ENCODE results near the gene TNK2.

Gene TNK2

GRCh38 chr3:195836476-195837135 lies 71.7 kb downstream of the TNK2 start:
- Histone ChIP-seq H3K9me3 (ENCODE audit: insufficient read depth, low read length, severe bottlenecking) (no peaks in the 10 kb centered on the region), H3K79me2 (ENCODE audit: insufficient read depth, low read length) (no peaks in the 10 kb centered on the region), H3K4me1 (ENCODE audit: insufficient read depth, low read length) (no peaks in the 10 kb centered on the region), H3K27me3 (ENCODE audit: insufficient read depth, low read length, poor library complexity) (no peaks in the 10 kb centered on the region), H3K4me3 (ENCODE audit: low read depth in 1 of 2, low read length in 2 of 2) (no peak overlapping the region), H3K9ac (ENCODE audit: low read depth, low read length) (no peak overlapping the region), H2AFZ (ENCODE audit: low read depth, low read length) (no peak overlapping the region), H3K36me3 (ENCODE audit: insufficient read depth, low read length) (no peaks in the 10 kb centered on the region), H4K20me1 (ENCODE audit: insufficient read depth, low read length) (0 out of 2 replicates have a peak, but pooled peaks cover 4% of the 10 kb centered on the region), H3K27ac (ENCODE audit: low read length) (no peak overlapping the region), H3K4me2 (ENCODE audit: insufficient read depth, low read length) (no peak overlapping the region)
- ATAC-seq (ENCODE audit: insufficient read depth, low read depth) (no peak), DNase-seq (no peak)
- TF ChIP-seq CTCF (IDR thresholded peaks at IDR 0.05; ENCODE audit: borderline replicate concordance, extremely low read depth, low read length, poor library complexity, severe bottlenecking) (no peak), EZH2 (IDR thresholded peaks at IDR 0.05; ENCODE audit: borderline replicate concordance, low read depth, low read length, severe bottlenecking) (no peak)

- no peak overlapping the region for H3K4me3 ChIP-seq (ENCODE audit: low read depth in 1 of 2, low read length in 2 of 2)
- ATAC-seq (ENCODE audit: insufficient read depth, low read depth) (no peak), DNase-seq (no peak)
- H3K9me3 ChIP-seq (ENCODE audit: insufficient read depth, low read length, severe bottlenecking): no peaks in the 10 kb centered on the region
- H4K20me1 ChIP-seq (ENCODE audit: insufficient read depth, low read length): 0 out of 2 replicates have a peak, but pooled peaks cover 4% of the 10 kb centered on the region
- no peaks in the 10 kb centered on the region for H3K79me2 ChIP-seq (ENCODE audit: insufficient read depth, low read length)
- no peaks in the 10 kb centered on the region for H3K27me3 ChIP-seq (ENCODE audit: insufficient read depth, low read length, poor library complexity)
- H2AFZ ChIP-seq (ENCODE audit: low read depth, low read length): no peak overlapping the region
- H3K27ac ChIP-seq (ENCODE audit: low read length): no peak overlapping the region
- TF ChIP-seq CTCF (IDR thresholded peaks at IDR 0.05; ENCODE audit: borderline replicate concordance, extremely low read depth, low read length, poor library complexity, severe bottlenecking) (no peak), EZH2 (IDR thresholded peaks at IDR 0.05; ENCODE audit: borderline replicate concordance, low read depth, low read length, severe bottlenecking) (no peak)
- H3K36me3 ChIP-seq (ENCODE audit: insufficient read depth, low read length): no peaks in the 10 kb centered on the region
- no peak overlapping the region for H3K4me2 ChIP-seq (ENCODE audit: insufficient read depth, low read length)
- no peak overlapping the region for H3K9ac ChIP-seq (ENCODE audit: low read depth, low read length)
- H3K4me1 ChIP-seq (ENCODE audit: insufficient read depth, low read length): no peaks in the 10 kb centered on the region
Observed at GRCh38 chr3:195835791-195836190, 72.6 kb downstream of the TNK2 start.

GRCh38 chr3:195834675-195835583 lies 73.4 kb downstream of the TNK2 start:
- H3K9ac ChIP-seq (ENCODE audit: low read depth, low read length): no peak overlapping the region
- DNase-seq (no peak), ATAC-seq (ENCODE audit: insufficient read depth, low read depth) (no peak)
- H3K4me2 ChIP-seq (ENCODE audit: insufficient read depth, low read length): no peak overlapping the region
- TF ChIP-seq CTCF (IDR thresholded peaks at IDR 0.05; ENCODE audit: borderline replicate concordance, extremely low read depth, low read length, poor library complexity, severe bottlenecking) (no peak), EZH2 (IDR thresholded peaks at IDR 0.05; ENCODE audit: borderline replicate concordance, low read depth, low read length, severe bottlenecking) (no peak)
- no peaks in the 10 kb centered on the region for H3K9me3 ChIP-seq (ENCODE audit: insufficient read depth, low read length, severe bottlenecking)
- 0 out of 2 replicates have a peak, but pooled peaks cover 4% of the 10 kb centered on the region for H4K20me1 ChIP-seq (ENCODE audit: insufficient read depth, low read length)
- H3K4me1 ChIP-seq (ENCODE audit: insufficient read depth, low read length): no peaks in the 10 kb centered on the region
- no peak overlapping the region for H3K27ac ChIP-seq (ENCODE audit: low read length)
- no peaks in the 10 kb centered on the region for H3K36me3 ChIP-seq (ENCODE audit: insufficient read depth, low read length)
- no peak overlapping the region for H2AFZ ChIP-seq (ENCODE audit: low read depth, low read length)
- no peaks in the 10 kb centered on the region for H3K79me2 ChIP-seq (ENCODE audit: insufficient read depth, low read length)
- no peak overlapping the region for H3K4me3 ChIP-seq (ENCODE audit: low read depth in 1 of 2, low read length in 2 of 2)
- H3K27me3 ChIP-seq (ENCODE audit: insufficient read depth, low read length, poor library complexity): no peaks in the 10 kb centered on the region

All from DND-41 (cell line).